GM19438 (cell line): ENCODE measurements around the gene SLC4A1.

Experiments used
- ATAC-seq: cut with Tn5 transposase; IDR thresholded peaks from one replicate; pipeline ENCODE4 v1.9.1; 2021; ENCODE audit warnings: low read depth; ENCODE audit not compliant: unreplicated experiment

Gene SLC4A1

GRCh38 chr17:44221862-44222111, 46.1 kb downstream of the SLC4A1 start:
- ATAC-seq, result no peak

DNA sequence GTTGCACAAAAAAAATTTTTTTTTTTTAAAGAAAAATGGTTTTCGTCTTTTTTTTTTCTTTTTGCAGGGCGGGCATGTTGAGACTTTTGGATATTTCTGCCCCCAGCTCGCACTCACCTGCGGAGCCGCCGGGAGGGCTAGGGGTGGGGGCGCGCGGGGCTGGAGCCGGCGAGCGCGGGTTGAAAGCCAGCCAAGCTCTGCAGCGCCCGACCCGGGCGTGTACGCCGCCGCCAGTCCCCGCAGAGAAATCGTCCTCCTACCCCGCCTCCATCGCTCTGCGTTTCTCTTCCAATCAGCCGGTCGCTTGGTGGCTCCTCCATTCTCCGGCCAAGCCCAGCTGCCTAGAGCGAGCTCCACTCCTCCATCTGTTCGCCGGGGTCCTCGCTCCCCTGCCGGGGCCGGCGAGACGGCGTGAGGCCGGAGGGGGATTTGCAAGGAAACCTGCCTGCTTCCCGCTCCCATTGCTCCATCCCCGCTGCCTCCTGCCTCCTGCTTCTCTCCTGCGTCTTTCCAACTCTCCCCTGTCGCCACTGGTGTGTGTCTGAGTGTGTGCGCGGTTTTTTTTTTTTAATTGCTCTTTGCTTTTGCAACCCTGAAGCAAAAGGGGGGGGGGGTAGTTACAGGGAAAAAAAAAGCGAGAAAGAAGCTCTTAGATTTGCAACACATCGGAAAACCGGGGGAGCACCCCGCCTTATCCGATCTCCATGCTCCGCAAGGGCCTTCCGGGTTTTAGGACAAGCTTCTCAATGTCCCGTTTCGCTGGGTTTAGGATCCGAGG, 46.7 kb downstream of the SLC4A1 start:
- no peak for ATAC-seq

- no peak for ATAC-seq
These were observed 47.5 kb downstream of the SLC4A1 start for GRCh38 chr17:44220213-44221083.

- ATAC-seq, result peak; percentile 3
These were observed 48.2 kb downstream of the SLC4A1 start, which contains the start of gene UBTF for GRCh38 chr17:44219616-44220212. Gene UBTF (minus strand): TSS chr17:44219675. CDS start chr17:44218229, 1,446 bp downstream.

DNA sequence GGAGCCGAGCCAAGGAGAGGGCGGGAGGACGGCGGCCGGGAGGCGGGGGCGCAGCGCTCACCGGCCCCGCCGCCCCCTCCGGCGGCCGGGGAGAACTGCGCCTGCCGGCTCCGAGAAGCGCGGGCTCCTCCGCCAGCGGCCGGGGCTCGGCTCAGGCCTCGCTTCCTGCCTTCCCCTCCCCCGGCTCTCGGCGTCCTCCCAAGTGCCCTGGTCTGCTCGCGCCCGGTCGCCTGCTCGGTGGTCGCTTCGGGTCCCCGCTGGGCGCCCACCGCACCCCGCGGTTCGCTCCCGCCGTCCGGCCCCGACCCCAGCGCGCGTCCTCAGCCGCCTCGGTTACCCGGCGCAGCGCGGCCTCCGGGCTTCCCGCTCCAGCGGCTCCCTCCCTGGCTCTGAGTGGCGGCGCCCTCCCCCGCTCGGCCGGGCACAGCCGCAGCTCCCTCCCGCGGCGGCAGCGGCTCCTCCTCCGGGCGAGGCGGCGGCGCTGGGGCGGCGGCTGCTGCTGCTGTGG, 48.8 kb downstream of the SLC4A1 start:
- ATAC-seq, result peak; percentile 30

DNA sequence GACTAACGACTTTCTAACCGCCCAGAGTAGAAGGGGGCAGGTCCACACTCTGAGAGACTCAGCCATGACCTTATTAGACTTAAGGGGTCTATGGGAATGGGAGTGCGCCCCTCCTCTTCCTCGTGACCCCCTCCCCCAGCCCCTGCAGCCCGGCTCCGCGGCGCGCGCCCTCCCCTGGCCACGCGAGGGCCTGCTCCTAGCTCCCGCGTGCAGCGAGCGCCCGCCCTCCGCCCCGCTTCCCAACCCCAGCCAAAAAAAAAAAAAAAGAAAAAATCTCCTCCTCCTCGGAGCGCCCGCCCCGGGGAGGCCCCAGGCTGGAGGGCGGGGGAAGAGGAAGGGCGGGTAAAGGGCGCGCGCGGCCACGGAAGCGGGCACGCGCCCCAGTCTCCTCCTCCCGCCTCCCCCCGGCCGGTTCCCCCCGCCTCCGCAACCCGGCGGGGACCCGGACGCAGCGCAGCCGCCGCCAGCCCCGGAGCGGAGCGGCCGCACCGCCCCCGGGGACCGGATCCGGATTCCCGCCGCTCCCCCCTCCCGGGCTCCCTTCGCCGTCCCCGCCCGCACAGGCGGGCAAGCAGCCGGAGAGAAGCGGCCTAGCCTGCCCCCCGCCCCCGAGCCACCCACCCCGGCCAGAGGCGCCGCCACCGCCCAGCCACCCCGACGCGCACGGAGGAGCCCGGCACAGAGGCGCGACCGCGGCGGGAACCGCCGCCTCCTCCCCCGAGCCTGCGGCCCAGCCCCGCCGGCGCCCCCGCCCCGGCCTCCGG, 49.4 kb downstream of the SLC4A1 start:
- ATAC-seq, result peak; percentile 34

DNA sequence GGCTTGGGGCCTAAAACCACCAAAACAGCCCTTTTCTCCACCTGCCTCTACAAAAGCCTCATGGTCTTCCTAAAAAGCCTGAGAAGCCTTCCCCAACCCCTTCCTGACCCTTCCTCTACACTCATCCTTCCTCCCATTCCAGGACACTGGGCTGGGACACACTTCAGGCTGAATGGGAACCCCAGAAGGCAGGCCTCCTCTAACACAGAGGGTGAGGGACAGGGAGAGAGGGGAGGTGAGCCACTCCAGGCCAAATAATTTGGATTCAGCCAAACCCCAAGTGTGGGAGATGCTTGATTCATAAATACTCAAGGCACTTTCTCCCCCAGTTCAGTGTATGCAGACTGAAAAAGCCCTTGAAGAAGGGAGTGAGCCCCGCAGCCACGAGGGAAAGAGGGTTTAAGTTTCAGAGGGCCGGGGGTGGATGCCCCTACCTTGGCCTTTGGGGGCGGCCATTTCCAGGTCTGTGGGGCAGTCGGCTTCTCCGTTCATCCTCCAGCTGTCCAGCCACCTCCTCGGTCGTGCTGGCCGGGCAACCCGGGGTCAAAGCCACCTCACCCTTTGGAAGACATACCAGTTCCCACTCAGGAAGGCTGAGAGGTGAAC, 50.1 kb downstream of the SLC4A1 start:
- ATAC-seq, result peak; percentile 1

DNA sequence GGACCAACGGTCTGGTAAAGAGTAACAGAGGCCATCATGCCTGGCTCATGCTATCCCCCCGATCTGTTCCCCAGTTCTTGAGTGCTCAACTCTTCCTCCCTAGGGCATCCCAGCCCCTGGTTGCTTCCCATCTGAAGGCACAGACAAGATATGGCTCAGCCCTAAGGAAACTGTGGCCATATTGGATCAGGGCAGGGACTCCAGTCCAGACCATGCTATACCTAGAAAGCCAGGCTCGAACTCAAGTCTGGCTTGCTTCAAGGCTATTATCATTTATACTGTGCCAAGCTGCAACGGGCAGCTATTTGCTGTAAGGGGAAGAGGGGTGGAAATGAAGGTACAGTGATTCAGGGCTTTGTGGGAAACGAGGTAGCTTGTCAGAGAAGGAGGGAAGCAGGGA, 51.2 kb downstream of the SLC4A1 start:
- ATAC-seq, result no peak

DNA sequence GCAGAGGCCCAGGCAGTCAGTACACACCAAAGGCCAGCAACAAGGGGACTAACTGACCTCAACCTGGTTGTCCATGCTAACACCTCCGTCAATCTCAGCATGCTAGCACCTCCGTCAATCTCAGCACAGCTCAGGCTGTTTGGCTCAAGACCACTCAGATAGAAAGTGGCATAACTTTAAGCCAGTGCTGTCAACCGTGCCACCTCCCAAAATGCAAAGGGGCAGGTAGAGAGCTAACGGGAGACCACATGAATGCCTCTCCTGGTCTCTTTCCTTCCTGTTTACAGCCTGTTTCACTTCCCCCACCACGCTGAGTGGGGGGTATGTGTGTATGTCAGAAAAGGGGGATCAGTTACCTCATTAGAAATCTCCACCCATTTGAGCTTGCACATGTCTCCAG, 51.8 kb downstream of the SLC4A1 start:
- ATAC-seq, result no peak

GRCh38 chr17:44214896-44215295, 53.0 kb downstream of the SLC4A1 start:
- ATAC-seq, result no peak

DNA sequence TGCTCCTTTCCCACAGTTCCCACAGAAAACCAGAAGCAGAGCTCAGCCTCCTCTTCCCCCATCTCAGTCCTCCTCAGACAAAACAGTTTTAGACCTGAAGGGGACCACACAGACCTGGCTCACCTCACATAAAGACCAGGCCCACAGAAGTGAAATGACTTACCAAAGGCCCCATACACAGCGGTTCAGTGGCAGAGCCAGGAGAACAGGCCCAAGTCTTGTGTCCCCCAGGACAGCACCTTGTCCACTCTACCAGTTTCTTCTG, 53.8 kb downstream of the SLC4A1 start:
- no peak for ATAC-seq

GRCh38 chr17:44213403-44214229, 54.3 kb downstream of the SLC4A1 start:
- no peak for ATAC-seq

DNA sequence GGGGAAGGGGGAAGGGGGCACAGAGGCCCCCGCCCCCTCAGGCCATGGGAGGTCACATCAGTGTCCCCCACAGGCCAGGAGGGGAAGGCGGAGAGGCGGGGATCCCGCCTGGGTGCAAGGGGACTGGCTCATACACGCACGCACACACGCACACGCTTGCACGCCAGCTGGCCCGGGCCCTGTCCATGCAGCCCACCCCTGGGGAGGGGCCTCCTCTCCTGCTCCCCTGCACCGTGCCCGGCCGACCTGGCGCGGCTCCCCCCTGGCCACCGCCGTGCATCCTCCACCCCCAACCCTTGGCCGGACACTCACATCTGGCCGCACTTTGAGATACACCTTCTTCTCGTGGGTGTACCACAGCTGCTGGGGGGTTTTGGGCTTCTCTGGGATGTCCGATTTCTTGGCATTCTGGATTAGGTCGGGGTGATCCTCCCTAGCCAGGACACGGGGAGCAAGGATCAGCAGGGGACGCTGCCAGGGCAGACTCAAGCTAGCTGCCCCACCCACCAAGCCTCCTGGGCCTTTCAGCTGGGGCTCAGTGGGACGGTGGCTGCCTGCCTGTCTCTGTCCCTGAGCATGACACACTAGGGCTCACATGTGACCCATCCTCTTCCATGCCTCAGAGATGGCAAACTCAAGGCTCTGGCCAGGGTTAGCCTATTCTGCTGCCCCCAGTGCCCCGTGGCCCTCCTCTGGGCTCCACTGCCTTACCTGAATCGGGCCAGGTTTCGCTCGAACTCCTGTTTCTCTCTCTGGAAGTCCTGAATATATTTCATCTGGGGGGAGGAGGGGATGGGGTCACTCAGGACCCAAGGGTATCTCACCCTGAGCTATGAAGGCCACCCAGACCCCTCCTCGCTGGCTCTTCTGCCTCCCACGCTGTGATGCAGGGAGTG, 55.2 kb downstream of the SLC4A1 start:
- no peak for ATAC-seq

DNA sequence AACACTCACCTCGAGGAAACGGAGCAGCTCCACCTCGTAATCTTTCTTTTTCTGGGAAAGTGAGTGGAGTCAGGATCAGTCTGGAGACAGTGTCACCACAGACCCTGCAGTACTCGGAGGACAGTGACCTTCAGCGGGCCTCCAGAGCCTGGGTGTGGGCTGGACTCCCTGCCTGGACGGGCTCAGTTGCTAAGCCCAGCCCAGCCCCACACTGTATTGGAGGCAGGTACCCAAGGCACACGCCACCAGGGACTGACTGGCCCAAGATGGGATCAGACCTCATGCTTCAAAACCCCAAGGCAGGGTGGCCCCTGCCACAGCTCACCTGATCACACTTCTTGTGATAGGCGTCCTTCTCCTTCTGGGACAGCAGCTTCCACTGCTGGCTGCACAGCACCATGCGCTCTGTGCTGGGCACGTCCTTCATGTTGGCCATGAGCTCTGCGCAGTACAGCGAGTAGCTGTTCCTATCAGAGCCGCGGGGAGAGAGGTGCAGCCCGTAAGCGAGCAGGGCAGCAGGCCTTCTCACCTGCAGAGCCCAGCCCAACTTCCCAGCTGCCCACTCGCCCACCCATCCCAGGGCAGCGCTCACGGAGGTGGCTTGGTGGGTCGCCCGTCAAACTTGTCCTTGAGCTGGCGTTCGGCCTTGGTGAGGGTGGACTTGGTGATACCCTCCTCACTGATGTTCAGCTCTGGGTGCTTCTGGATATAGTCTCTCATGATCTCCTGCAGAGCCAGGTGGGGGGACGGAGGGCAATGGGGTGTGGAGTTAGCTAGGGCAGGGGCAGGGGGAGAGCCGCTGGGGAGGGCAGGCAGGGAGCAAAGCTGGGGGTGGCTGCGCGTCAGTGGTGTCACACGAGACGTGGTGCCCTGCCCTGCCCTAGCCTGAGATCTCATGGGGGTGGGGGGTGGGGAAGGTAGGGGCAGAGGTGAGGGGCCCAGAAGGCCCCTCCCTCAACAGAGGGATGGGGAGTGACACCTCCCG, 56.4 kb downstream of the SLC4A1 start:
- ATAC-seq, result no peak

- ATAC-seq, result peak; percentile 69
These were observed 57.4 kb downstream of the SLC4A1 start for GRCh38 chr17:44210342-44211192.

DNA sequence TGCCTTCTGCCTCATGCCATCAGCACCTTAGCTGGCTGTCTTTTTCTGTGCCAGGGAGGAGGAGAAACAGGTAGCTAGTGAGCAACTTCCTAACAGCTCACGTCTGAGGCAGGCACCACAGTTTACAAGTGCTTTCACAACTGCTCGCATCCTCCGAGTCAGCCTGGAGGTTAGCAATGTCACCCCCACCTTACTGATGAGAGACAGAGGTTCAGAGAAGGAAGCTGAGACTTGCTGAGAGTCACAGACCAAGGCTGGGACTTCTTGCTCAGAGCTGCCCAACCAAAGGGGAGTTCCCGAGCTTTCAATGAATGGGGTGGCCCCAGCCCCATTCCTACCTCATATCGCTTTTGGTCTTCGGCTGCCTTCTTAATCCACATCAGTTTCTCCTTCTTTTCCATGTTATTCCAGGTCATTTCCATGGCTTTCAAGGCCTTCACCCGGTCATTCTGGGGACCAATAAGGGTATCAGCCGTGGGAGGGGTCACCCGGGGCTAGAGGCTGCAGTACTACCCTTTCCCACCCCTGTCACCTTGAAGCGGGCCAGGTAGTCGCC, 58.1 kb downstream of the SLC4A1 start:
- ATAC-seq, result no peak
